Stimulated activated CD8-positive, alpha-beta memory T cell treated with anti-CD3 and anti-CD28 coated beads, Interleukin-12 subunit alpha, Interleukin-12 subunit beta, amount 100 ng/mL, for 1 hour (primary cell): ENCODE results near the gene SH3RF1.

Experiments
- DNase-seq: peaks from one replicate; pipeline ENCODE4 v3.0.0-alpha.2; 2020; ENCODE audit warnings: low read depth

SH3RF1 gene

GRCh38 chr4:169163495-169163894 lies 107.3 kb downstream of the SH3RF1 start:
- no peak for DNase-seq

- no peak for DNase-seq
These were observed 109.9 kb downstream of the SH3RF1 start for GRCh38 chr4:169160825-169161224.

- no peak for DNase-seq
These were observed 111.1 kb downstream of the SH3RF1 start for GRCh38 chr4:169159624-169160171.

- DNase-seq, result no peak
These were observed 111.9 kb downstream of the SH3RF1 start for GRCh38 chr4:169158861-169159260.

- DNase-seq, result no peak
These were observed 112.7 kb downstream of the SH3RF1 start for GRCh38 chr4:169158046-169158445.

GRCh38 chr4:169156392-169156791 lies 114.4 kb downstream of the SH3RF1 start:
- DNase-seq, result no peak

- DNase-seq, result no peak
These were observed 116.6 kb downstream of the SH3RF1 start for GRCh38 chr4:169154121-169154520.

- no peak for DNase-seq
These were observed 117.2 kb downstream of the SH3RF1 start for GRCh38 chr4:169153481-169154087.

- no peak for DNase-seq
These were observed 117.9 kb downstream of the SH3RF1 start for GRCh38 chr4:169152899-169153298.

- DNase-seq, result no peak
These were observed 118.7 kb downstream of the SH3RF1 start for GRCh38 chr4:169152098-169152497.

GRCh38 chr4:169151671-169152070 lies 119.1 kb downstream of the SH3RF1 start:
- no peak for DNase-seq

GRCh38 chr4:169150806-169151205 lies 120.0 kb downstream of the SH3RF1 start:
- DNase-seq, result no peak

GRCh38 chr4:169148885-169149284 lies 121.9 kb downstream of the SH3RF1 start:
- DNase-seq, result no peak

- no peak for DNase-seq
These were observed 123.6 kb downstream of the SH3RF1 start for GRCh38 chr4:169147191-169147590.

GRCh38 chr4:169144061-169144600 lies 126.6 kb downstream of the SH3RF1 start:
- no peak for DNase-seq

GRCh38 chr4:169143335-169143734 lies 127.4 kb downstream of the SH3RF1 start:
- DNase-seq, result no peak

GRCh38 chr4:169142906-169143305 lies 127.8 kb downstream of the SH3RF1 start:
- DNase-seq, result no peak

GRCh38 chr4:169142391-169142790 lies 128.4 kb downstream of the SH3RF1 start:
- no peak for DNase-seq

- DNase-seq, result no peak
These were observed 131.7 kb downstream of the SH3RF1 start for GRCh38 chr4:169139021-169139420.

- no peak for DNase-seq
These were observed 133.2 kb downstream of the SH3RF1 start for GRCh38 chr4:169137558-169137920.

GRCh38 chr4:169136796-169137557 lies 133.8 kb downstream of the SH3RF1 start:
- DNase-seq, result no peak

- DNase-seq, result no peak
These were observed 134.4 kb downstream of the SH3RF1 start for GRCh38 chr4:169136330-169136729.

GRCh38 chr4:169135776-169136175 lies 135.0 kb downstream of the SH3RF1 start:
- no peak for DNase-seq
